PC-9 (cell line): Measurements from ENCODE around the gene NFE2L2. TPM values are rescaled to one million over a fixed set of nuclear protein-coding genes. Genes with fewer than 3 reads are reported as not detected.

Experiments
- BruUV-seq: library from RNA; stranded (reverse); fragments of 400-500 nt; replicated peaks from 2 replicates; lab custom pipeline; 2021; lab: Mats Ljungman, UMichigan
- CTCF ChIA-PET: fragments of 300-600 bp; sonication (Branson Sonifier 250); formaldehyde crosslinking; loops from one replicate; lab custom pipeline; 2022; ENCODE audit warnings: antibody characterized with exemption; lab: Charles Lee
- POLR2A ChIA-PET: fragments of 300-600 bp; sonication (Branson Sonifier 250); formaldehyde crosslinking; loops from one replicate; lab custom pipeline; 2022; ENCODE audit warnings: antibody characterized with exemption; ENCODE audit not compliant: unreplicated experiment; lab: Charles Lee
- DNase-seq, 2 experiments: peaks; one replicate each; pipeline versions ENCODE4 v3.0.0 to v3.0.0-alpha.2; 2015 to 2022; ENCODE audit warnings: mixed read lengths in 1 of 2
- H2AFZ ChIP-seq: fragments of 200-600 bp; sonication (generic); 2 replicates; pipeline ENCODE4 v1.8.1; 2017; ENCODE audit warnings: antibody characterized with exemption
- H3F3A ChIP-seq: fragments of 200-600 bp; sonication (generic); 2 replicates; pipeline ENCODE4 v1.8.1; 2017; ENCODE audit warnings: antibody characterized with exemption, mild to moderate bottlenecking, low read depth; ENCODE audit not compliant: insufficient read depth
- H3K27ac ChIP-seq: fragments of 200-600 bp; sonication (generic); 2 replicates; pipeline ENCODE4 v1.6.1; 2016; ENCODE audit warnings: mixed run types
- H3K27me3 ChIP-seq: fragments of 200-600 bp; sonication (generic); 2 replicates; pipeline ENCODE4 v1.6.1; 2016; ENCODE audit warnings: low read depth, mixed run types; ENCODE audit not compliant: insufficient read depth
- H3K36me3 ChIP-seq: fragments of 200-600 bp; sonication (generic); 2 replicates; pipeline ENCODE4 v1.6.1; 2016; ENCODE audit warnings: low read depth, mixed run types
- H3K4me1 ChIP-seq: fragments of 200-600 bp; sonication (generic); replicated peaks from 2 replicates; pipeline ENCODE4 v1.6.1; 2016; ENCODE audit warnings: mixed run types; ENCODE audit not compliant: insufficient read depth
- H3K4me2 ChIP-seq: fragments of 200-600 bp; sonication (generic); 2 replicates; pipeline ENCODE4 v1.6.1; 2017; ENCODE audit warnings: mixed run types
- H3K4me3 ChIP-seq: fragments of 200-600 bp; sonication (generic); 2 replicates; pipeline ENCODE4 v1.6.1; 2016; ENCODE audit warnings: mixed run types
- H3K79me2 ChIP-seq: fragments of 200-600 bp; sonication (generic); 2 replicates; pipeline ENCODE4 v1.6.1; 2017; ENCODE audit warnings: low read depth, mixed run types
- H3K9me2 ChIP-seq: fragments of 200-600 bp; sonication (generic); 2 replicates; pipeline ENCODE4 v1.8.1; 2017; ENCODE audit warnings: mild to moderate bottlenecking; ENCODE audit not compliant: insufficient read depth
- H3K9me3 ChIP-seq: fragments of 200-600 bp; sonication (generic); 2 replicates; pipeline ENCODE4 v1.8.1; 2016; ENCODE audit warnings: low read depth; ENCODE audit not compliant: insufficient read depth
- H4K20me1 ChIP-seq: fragments of 200-600 bp; sonication (generic); 2 replicates; pipeline ENCODE4 v1.8.1; 2017; ENCODE audit not compliant: insufficient read depth
- CTCF ChIP-seq: fragments of 200-600 bp; sonication (generic); conservative IDR thresholded peaks from 2 replicates; pipeline ENCODE4 v1.6.1; 2017; ENCODE audit warnings: mixed run types, antibody characterized with exemption, mild to moderate bottlenecking, moderate library complexity
- EZH2 ChIP-seq: fragments of 200-600 bp; sonication (generic); IDR thresholded peaks from 2 replicates; pipeline ENCODE4 v1.8.0; 2017; ENCODE audit warnings: antibody characterized with exemption, low read depth
- intact Hi-C: fragments of 100-400 bp; cut with micrococcal nuclease; formaldehyde crosslinking; loops from one replicate; pipeline ENCODE4 v1.10.0; 2022; ENCODE audit not compliant: unreplicated experiment
- total RNA-seq: library from RNA; stranded (reverse); gene quantifications from 2 replicates; pipeline ENCODE4 v1.2.3, GENCODE V29; 2021

The NFE2L2 gene
- total RNA-seq, 1 experiment from 2014 or later: 138 TPM

- intact Hi-C loops: no loop called here
- CTCF ChIA-PET: interaction anchor here (0.6 kb wide), 1 partner anchor 272 kb away, joined by 3 read pairs; no protein-coding TSS in a partner anchor
Measured at GRCh38 chr2:177255227-177255601, 9.3 kb downstream of the NFE2L2 start.

GRCh38 chr2:177254433-177255226 lies 9.9 kb downstream of the NFE2L2 start:
- H3K4me1 ChIP-seq: peaks cover 53% of the 10 kb centered on the region
- peaks cover 75% of the 10 kb centered on the region for H4K20me1 ChIP-seq
- ChIA-PET POLR2A (interaction anchor here (0.5 to 0.7 kb wide), 2 partner anchors 10 to 642 kb away, joined by 3 read pairs; partner anchors contain the start of gene NFE2L2), CTCF (interaction anchor here (0.6 kb wide), 1 partner anchor 273 kb away, joined by 3 read pairs; no protein-coding TSS in a partner anchor)
- H3K27ac ChIP-seq: no peak overlapping the region
- H3F3A ChIP-seq: peaks cover 46% of the 10 kb centered on the region
- peaks cover 100% of the 10 kb centered on the region for H3K79me2 ChIP-seq
- no peaks in the 10 kb centered on the region for H3K9me2 ChIP-seq
- intact Hi-C loops: loop anchor here (1.0 kb wide), 1 partner anchor 8 kb away; no protein-coding TSS in a partner anchor
- H3K36me3 ChIP-seq: peaks cover 86% of the 10 kb centered on the region
- no peak for DNase-seq
- no TSS peak for BruUV-seq
- no peak overlapping the region for H2AFZ ChIP-seq
- no peak overlapping the region for H3K4me3 ChIP-seq
- H3K9me3 ChIP-seq: peaks cover 3% of the 10 kb centered on the region; the same call in 1 of the 2 replicates
- H3K27me3 ChIP-seq: no peaks in the 10 kb centered on the region
- H3K4me2 ChIP-seq: no peak overlapping the region
- 0 out of 2 replicates have a peak, but pooled peaks have one; percentile 40 for TF ChIP-seq CTCF
- no peak for TF ChIP-seq EZH2

More at GRCh38 chr2:177255227-177255601, 9.3 kb downstream of the NFE2L2 start:
- Histone ChIP-seq H3K9me3 (peaks cover 3% of the 10 kb centered on the region; the same call in 1 of the 2 replicates), H3K4me3 (no peak overlapping the region), H3K9me2 (no peaks in the 10 kb centered on the region), H3F3A (peaks cover 46% of the 10 kb centered on the region), H2AFZ (no peak overlapping the region), H3K27me3 (no peaks in the 10 kb centered on the region), H3K36me3 (peaks cover 85% of the 10 kb centered on the region), H3K79me2 (peaks cover 100% of the 10 kb centered on the region), H3K4me2 (no peak overlapping the region), H3K27ac (no peak overlapping the region), H4K20me1 (peaks cover 81% of the 10 kb centered on the region), H3K4me1 (peaks cover 58% of the 10 kb centered on the region)
- POLR2A ChIA-PET: interaction anchor here (0.7 kb wide), 1 partner anchor 643 kb away, joined by 3 read pairs; no protein-coding TSS in a partner anchor
- BruUV-seq: no TSS peak
- DNase-seq: no peak
- TF ChIP-seq CTCF (no peak), EZH2 (no peak)

GRCh38 chr2:177253704-177254103 lies 10.8 kb downstream of the NFE2L2 start:
- TF ChIP-seq CTCF: no peak
- TF ChIP-seq EZH2: no peak
- Histone ChIP-seq H2AFZ (no peak overlapping the region), H4K20me1 (peaks cover 66% of the 10 kb centered on the region), H3K79me2 (peaks cover 100% of the 10 kb centered on the region), H3K36me3 (peaks cover 80% of the 10 kb centered on the region), H3K9me2 (no peaks in the 10 kb centered on the region), H3K27me3 (no peaks in the 10 kb centered on the region), H3K27ac (peak overlapping the region; percentile 64; the same call in 1 of the 2 replicates), H3K4me3 (no peak overlapping the region), H3F3A (peaks cover 47% of the 10 kb centered on the region), H3K9me3 (peaks cover 3% of the 10 kb centered on the region; the same call in 1 of the 2 replicates), H3K4me1 (peaks cover 53% of the 10 kb centered on the region), H3K4me2 (no peak overlapping the region)
- intact Hi-C loops: loop anchor here (1.0 kb wide), 1 partner anchor 9 kb away; no protein-coding TSS in a partner anchor
- BruUV-seq: no TSS peak
- ChIA-PET POLR2A (no interaction called here), CTCF (no interaction called here)
- no peak for DNase-seq
